RCC 7860 (cell line): Measurements from ENCODE around the gene NAPA.

Experiments
- DNase-seq: peaks from one replicate; pipeline ENCODE4 v3.0.0-alpha.2; 2015; ENCODE audit warnings: low spot score
- FAIRE-seq: peaks from 2 replicates; lab custom pipeline; 2012; peaks lifted over from hg19 to GRCh38; lab: Jason Lieb, UNC

The NAPA gene

DNA sequence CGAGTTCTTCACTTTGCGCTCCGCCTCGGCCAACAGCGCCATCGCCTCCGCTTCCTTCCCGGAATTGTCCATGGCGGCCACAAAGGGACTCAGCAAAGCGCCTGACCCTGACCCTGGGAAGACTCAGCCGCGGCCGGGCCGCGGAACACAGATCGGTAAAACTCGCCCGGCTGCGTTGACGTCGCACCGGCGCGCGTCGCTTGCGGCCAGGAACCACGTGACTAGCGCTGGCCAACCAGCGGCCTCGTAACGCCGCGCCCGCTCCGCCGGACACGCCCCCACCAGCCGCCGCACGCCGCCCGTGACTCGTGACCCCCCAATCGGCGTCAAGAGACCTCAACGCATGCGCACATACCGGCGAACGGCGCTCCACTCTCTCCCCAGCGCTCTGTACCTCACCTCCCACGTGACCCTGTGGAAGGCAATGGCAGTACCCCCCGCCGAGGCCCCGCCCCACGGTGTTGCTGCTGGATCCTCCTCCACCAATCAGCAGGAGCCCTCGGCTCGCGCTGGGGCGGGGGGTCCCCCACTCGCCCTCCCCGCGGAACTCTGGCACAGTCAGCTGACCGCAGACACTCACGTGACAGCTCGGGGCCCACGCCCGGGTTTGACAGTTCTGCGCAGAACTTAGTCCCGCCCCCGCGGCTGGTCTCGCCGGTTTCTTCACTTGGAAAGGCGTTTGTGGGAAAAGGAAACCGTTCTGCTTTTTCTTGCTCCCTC, at the start of gene NAPA:
TSS of gene NAPA (minus strand) at position 195 of the 720 bp plus-strand sequence. CDS start at position 72, 123 bp downstream.
- peak; percentile 89 for FAIRE-seq
- DNase-seq, result peak; percentile 98

GRCh38 chr19:47564081-47564480, 49.2 kb upstream of the NAPA start:
- FAIRE-seq (no peak), DNase-seq (no peak)

DNA sequence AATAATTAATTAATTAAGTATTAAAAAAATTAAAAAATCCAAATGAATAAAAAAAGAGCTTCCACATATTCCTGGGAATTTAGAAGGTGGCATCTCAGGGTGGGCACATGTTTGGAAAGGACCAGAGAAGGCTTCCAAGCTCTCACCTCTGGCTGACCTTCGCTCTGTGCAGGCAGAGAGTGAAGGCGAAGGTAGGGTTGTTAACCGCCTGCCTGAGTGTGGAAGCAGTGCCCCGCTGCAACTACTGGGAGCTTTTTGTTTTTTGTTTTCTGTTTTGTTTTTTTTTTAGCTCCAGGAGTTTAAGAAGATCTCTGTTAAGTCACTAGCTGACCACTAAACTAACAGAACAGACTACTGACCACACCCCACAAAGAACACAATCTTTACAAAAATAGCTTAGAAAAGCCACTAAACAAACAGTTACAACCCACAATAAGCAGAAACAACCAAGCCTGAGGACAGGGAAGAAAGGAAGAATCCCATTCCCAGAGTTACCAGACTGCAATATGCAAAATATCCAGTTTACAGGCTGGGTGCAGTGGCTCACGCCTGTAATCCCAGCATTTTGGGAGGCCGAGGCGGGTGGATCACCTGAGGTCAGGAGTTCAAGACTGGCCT, 46.7 kb upstream of the NAPA start:
- FAIRE-seq (no peak), DNase-seq (no peak)

DNA sequence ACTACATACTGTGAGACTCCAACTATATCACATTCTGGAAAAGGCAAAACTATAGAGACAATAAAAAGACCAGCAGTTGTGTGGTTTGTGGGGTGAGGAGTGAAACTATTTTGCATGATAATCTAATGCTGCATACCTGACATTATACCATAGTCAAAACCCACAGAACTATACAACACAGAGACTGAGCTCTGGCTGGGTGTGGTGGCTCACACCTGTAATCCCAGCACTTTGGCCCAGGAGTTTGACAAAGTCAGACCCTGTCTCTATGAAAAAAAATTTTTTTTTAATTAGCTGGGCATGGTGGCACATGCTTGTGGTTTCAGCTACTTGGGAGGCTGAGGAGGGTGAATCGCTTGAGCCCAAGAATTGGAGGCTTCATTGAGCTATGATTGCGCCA, 46.1 kb upstream of the NAPA start:
- FAIRE-seq, result no peak
- DNase-seq, result no peak

- DNase-seq (no peak), FAIRE-seq (no peak)
Observed at GRCh38 chr19:47550129-47550528, 35.3 kb upstream of the NAPA start.

- DNase-seq (no peak), FAIRE-seq (no peak)
Observed at GRCh38 chr19:47549261-47549862, 34.5 kb upstream of the NAPA start.

GRCh38 chr19:47547199-47547598, 32.3 kb upstream of the NAPA start:
- FAIRE-seq (no peak), DNase-seq (no peak)

DNA sequence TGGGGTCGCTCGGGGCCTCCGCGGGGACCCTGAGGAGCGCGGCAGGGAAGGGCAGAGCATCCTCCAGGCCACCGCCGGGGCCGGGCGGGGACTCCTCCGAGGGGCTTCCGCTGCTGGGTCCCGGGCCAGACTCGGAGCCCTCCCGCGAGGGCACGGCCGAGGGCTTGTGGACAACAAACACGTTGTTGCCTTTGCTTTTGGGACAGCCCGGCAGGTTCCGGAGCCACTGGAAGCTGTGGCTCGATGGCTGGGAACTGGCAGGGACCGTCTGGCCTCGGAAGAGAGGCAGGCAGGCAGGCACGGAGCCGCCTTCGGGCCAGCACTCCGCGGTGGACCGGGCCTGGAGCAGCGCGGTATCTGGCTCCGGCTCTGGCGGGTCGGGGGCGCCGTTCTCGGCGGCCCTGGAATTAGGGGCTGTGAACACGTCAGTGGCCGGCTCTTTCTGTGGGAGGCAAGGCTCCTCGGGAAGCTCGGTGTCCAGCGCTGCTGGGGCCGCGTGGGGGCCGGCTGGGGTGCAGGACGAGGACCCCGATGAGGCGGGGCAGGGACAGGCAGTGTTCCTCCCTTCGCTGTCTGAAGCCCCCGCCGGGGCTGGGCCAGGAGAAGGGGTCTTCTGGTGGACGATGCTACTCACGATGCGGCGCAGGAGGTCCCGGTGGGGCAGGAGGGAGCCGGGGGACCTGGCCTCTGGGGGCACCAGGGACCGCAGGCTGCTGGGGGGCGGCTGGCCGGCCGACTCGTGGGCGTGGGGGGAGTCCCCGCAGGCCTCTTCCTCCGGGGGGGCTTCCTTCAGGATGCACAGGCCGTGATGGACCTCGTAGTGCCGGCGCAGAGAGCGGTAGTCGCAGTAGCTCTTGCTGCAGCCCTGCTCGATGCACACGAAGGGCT, 30.4 kb upstream of the NAPA start:
- FAIRE-seq (no peak), DNase-seq (no peak)

DNA sequence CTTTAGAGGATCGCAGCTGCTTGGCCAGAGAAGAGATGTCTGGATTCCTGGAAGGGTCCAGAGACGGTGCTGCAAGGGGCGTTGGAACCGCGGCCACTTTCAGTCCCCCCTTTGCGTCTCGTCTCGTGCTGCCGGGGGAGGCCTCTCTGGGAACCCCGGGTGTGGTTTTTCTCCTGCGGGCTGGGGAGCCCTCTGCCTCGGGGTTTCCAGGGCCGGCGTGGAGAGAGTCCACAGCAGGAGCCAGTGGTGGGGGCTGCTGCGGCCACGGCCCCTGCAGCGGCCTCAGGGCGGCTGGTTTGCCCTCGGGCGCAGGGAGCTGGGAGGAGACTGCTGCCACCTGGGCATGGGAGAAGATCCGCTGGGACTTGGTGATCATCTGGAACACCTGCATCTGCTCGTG, 29.6 kb upstream of the NAPA start:
- DNase-seq (no peak), FAIRE-seq (no peak)

DNA sequence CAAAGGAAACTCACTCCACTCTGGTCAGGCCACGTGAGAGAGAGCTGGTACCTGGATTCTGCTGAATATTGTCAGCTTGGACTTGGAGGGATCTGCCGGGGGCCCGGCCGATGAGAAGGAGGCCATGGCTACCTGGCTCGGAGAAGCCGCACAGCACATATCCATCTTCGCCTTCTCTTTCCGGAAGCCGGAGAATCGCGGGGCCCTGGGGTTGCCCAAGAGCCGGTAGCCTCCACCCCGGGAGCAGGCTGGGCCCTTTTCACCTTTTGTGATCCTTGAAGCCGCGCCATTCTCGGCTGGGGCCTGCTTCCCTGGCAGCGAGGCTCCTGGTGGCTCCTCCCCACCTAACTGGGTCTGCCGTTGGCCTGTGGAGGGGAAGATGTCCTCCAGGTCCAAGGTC, 29.2 kb upstream of the NAPA start:
- DNase-seq (no peak), FAIRE-seq (no peak)

DNA sequence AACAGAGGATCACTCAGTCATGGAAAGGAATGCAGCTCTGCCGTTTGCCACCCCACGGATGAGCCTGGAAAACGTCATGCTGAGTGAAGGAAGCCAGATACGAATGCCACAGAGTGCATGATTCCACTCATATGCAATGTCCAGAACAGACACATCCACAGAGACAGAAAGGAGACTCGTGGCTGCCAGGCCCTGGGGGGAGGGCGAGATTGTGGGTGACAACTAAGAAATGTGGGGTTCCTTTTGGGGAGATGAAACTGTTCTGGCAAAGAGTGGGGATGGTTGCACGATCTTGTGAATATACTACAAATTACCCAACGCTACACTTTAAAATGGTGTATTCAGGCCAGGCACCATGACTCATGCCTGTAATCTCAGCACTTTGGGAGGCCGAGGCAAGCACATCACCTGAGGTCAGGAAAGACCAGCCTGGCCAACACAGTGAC, 27.2 kb upstream of the NAPA start:
- DNase-seq (peak; percentile 24), FAIRE-seq (no peak)

DNA sequence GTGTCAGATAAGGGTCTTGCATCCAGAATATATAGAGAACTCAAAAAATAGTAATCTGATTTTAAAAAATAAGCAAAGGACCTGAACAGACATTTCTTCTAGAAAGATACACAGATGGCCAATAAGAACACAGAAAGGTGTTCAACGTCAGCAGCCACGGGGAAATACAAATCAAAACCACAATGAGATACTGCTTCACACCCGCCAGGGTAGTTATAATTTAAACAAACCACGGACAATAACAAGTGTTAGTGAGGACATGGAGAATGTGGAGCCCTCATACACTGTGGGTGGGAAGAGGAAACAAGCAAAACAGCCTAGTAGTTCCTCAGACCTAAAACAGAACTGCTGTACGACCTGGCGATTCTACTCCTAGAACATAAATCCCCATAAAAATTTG, 26.7 kb upstream of the NAPA start:
- peak; percentile 4 for DNase-seq
- FAIRE-seq, result no peak

DNA sequence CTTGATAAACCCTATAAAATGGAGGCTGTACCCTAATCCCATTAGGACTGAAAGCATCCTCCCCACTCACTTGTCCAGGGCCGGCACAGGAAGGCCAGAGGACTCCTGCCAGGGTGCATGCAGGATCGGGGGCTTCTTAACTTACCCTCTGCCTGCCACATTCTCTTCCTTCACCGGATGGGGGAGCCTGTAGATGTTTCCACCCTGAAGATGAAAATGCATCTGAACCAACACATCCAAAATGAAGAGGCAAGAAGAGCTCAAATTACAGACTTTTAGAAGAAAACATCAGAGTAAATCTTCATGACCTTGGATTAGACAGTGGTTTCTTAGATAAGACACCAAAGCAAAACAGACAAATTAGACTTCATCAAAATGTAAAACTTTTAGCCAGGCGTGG, 25.9 kb upstream of the NAPA start:
- FAIRE-seq, result no peak
- DNase-seq, result no peak

- FAIRE-seq (no peak), DNase-seq (no peak)
Observed at GRCh38 chr19:47539747-47540311, 25.0 kb upstream of the NAPA start.

GRCh38 chr19:47538812-47539211, 23.9 kb upstream of the NAPA start:
- FAIRE-seq (no peak), DNase-seq (no peak)

- no peak for FAIRE-seq
- DNase-seq, result no peak
Observed at GRCh38 chr19:47537493-47537892, 22.6 kb upstream of the NAPA start.

DNA sequence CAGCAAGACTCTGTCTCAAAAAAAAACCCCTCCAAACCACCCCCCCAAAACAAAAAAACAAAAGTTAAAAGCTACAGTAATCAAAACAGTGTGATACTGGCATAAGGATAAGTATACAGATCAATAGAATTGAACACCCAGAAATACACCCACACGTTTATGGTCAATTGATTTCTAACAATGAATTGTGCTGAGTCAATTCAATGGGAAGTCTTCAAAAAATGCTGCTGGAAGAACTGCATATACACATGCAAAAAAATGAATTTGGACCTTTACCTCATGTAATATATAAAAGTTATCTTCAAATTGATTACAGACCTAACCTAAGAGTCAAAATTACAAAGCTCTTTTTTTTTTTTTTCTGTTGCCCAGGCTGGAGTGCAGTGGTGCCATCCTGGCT, 19.8 kb upstream of the NAPA start:
- no peak for FAIRE-seq
- DNase-seq, result no peak

GRCh38 chr19:47531640-47532387, 17.0 kb upstream of the NAPA start:
- no peak for FAIRE-seq
- DNase-seq, result no peak

GRCh38 chr19:47529018-47529742, 14.3 kb upstream of the NAPA start:
- no peak for FAIRE-seq
- no peak for DNase-seq

DNA sequence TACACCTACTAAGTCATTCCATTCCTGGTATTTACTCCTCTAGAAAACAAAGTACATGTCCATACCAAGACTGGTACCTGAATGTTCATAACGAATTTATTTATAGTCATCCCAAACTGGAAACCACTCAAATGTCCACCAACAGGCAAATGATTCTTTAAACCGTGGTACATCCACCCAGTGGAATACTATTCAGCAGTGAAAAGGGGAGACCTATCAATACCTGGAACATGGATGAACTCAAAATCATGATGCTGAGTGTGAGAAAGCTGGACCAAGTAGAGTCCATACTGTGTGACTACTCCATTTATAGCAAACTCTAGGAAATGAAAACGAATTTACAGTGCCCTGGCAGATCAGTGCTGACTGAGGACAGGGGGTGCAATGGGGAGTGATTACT, 11.9 kb upstream of the NAPA start:
- DNase-seq (no peak), FAIRE-seq (no peak)
